NCI-H748 treated with DMSO at 0.1 percent for 48 hours (cell line): ENCODE results near the gene SLC15A3.

Source experiments
- DNase-seq: peaks from one replicate; lab custom pipeline; 2025; lab: John Stamatoyannopoulos, UW

SLC15A3 gene

GRCh38 chr11:60945295-60945667 is 6.7 kb downstream of the SLC15A3 start:
- no peak for DNase-seq

- DNase-seq: no peak
Measured at GRCh38 chr11:60944490-60945294, 7.3 kb downstream of the SLC15A3 start.

- DNase-seq: no peak
Measured at GRCh38 chr11:60942970-60943565, 8.9 kb downstream of the SLC15A3 start.

- no peak for DNase-seq
Measured at GRCh38 chr11:60942219-60942618, 9.8 kb downstream of the SLC15A3 start.

GRCh38 chr11:60941371-60942119 is 10.4 kb downstream of the SLC15A3 start:
- no peak for DNase-seq

GRCh38 chr11:60939855-60940254 is 12.1 kb downstream of the SLC15A3 start:
- DNase-seq: no peak

GRCh38 chr11:60939301-60939700 is 12.7 kb downstream of the SLC15A3 start:
- no peak for DNase-seq

GRCh38 chr11:60938500-60938899 is 13.5 kb downstream of the SLC15A3 start:
- DNase-seq: no peak

GRCh38 chr11:60937811-60938210 is 14.2 kb downstream of the SLC15A3 start:
- DNase-seq: no peak

- DNase-seq: no peak
Measured at GRCh38 chr11:60937144-60937527, 14.8 kb downstream of the SLC15A3 start.

- no peak for DNase-seq
Measured at GRCh38 chr11:60936467-60937143, 15.4 kb downstream of the SLC15A3 start.

GRCh38 chr11:60935676-60936442 is 16.1 kb downstream of the SLC15A3 start:
- no peak for DNase-seq

GRCh38 chr11:60934790-60935605 is 17.0 kb downstream of the SLC15A3 start:
- DNase-seq: no peak

- DNase-seq: no peak
Measured at GRCh38 chr11:60934124-60934789, 17.7 kb downstream of the SLC15A3 start.

- no peak for DNase-seq
Measured at GRCh38 chr11:60933416-60934123, 18.4 kb downstream of the SLC15A3 start.

- no peak for DNase-seq
Measured at GRCh38 chr11:60932605-60933356, 19.2 kb downstream of the SLC15A3 start.

- no peak for DNase-seq
Measured at GRCh38 chr11:60931917-60932316, 20.1 kb downstream of the SLC15A3 start.

GRCh38 chr11:60930394-60930793 is 21.6 kb downstream of the SLC15A3 start:
- no peak for DNase-seq

GRCh38 chr11:60929764-60930163 is 22.2 kb downstream of the SLC15A3 start:
- DNase-seq: no peak
